Mucosa of stomach (tissue), 1 donor: Measurements from ENCODE around the gene CAMTA1.
"Not testable (repeated sequence)": the region's sequence is repeated elsewhere in the genome, so short reads cannot be mapped to it uniquely, and the experiment has no call there.

ENCODE experiments used
- H3K27me3 ChIP-seq: one replicate; pipeline ENCODE4 v1.7.0; 2013; ENCODE audit warnings: mild to moderate bottlenecking, low read length; ENCODE audit not compliant: control insufficient read depth, insufficient read depth
- H3K36me3 ChIP-seq: one replicate; pipeline ENCODE4 v1.7.0; 2013; ENCODE audit warnings: low read length; ENCODE audit not compliant: control insufficient read depth, insufficient read depth
- H3K4me1 ChIP-seq: one replicate; pipeline ENCODE4 v1.7.0; 2013; ENCODE audit warnings: mild to moderate bottlenecking, low read length; ENCODE audit not compliant: control insufficient read depth, insufficient read depth
- H3K4me3 ChIP-seq: one replicate; pipeline ENCODE4 v1.7.0; 2013; ENCODE audit warnings: low read length
- H3K9ac ChIP-seq: one replicate; pipeline ENCODE4 v1.7.0; 2013; ENCODE audit warnings: mild to moderate bottlenecking, low read length, moderate library complexity
- H3K9me3 ChIP-seq: one replicate; pipeline ENCODE4 v1.7.0; 2013; ENCODE audit warnings: mild to moderate bottlenecking, low read length, moderate library complexity; ENCODE audit not compliant: control insufficient read depth
- donor health status: Pancreatic carcinoma.

CAMTA1 gene

DNA sequence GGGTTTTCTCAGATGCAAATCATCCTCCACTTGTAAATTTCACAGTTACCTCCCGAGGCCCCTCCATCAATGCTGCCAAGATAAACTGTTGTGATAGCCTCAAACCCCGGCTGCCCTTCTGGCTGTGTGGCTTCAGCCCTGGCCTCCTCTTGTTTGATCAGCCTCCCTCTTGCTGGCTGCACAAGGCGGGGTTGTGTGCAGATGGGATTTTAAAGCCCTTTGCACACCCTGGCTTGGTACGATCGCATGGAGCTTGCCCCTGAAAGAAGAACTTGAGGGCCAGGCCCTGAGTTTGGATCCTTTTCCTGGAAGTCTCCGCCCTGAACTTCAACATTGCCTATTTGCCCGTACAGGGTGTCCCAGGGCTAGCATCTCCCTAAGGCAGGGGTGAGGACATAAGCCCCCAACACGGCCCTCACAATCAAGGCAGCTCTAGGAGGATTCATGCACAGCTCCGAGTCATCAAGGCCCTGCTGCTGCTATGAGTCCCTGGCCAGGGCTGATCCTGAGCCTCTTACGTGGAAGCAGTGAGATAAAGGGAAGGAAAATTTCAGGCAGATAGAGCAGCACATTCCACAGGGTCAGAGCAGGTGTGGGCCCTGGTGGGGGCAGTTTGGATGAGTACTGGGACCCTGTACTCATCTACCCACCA is 804.6 kb downstream of the CAMTA1 start:
- Histone ChIP-seq H3K4me3 (no peak overlapping the region), H3K9me3 (no peaks in the 10 kb centered on the region), H3K4me1 (peaks cover 6% of the 10 kb centered on the region), H3K27me3 (peaks cover 10% of the 10 kb centered on the region), H3K9ac (no peak overlapping the region), H3K36me3 (no peaks in the 10 kb centered on the region)

DNA sequence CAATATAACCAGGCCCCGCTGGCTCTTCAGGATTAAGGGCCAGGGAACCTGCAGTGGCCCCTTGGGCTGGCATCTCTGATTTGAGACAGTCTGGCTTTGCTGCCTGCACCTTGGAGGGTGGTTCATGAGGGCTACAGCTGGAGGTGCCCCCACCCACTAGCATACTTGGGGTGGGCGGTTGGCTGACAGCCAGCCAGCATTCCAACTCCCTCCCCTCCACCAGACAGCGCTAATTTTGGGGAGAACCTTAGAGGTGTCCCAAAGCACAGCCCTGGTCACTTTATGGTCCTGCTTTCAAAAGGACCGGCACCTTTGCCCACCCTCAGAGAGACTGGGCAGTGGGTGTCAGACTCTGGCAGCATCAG is 805.2 kb downstream of the CAMTA1 start:
- Histone ChIP-seq H3K9me3 (no peaks in the 10 kb centered on the region), H3K4me3 (no peak overlapping the region), H3K4me1 (peaks cover 6% of the 10 kb centered on the region), H3K36me3 (no peaks in the 10 kb centered on the region), H3K9ac (no peak overlapping the region), H3K27me3 (peaks cover 5% of the 10 kb centered on the region)

- no peaks in the 10 kb centered on the region for H3K9me3 ChIP-seq
- H3K9ac ChIP-seq: no peak overlapping the region
Measured at GRCh38 chr1:7591565-7591964, 806.3 kb downstream of the CAMTA1 start.

DNA sequence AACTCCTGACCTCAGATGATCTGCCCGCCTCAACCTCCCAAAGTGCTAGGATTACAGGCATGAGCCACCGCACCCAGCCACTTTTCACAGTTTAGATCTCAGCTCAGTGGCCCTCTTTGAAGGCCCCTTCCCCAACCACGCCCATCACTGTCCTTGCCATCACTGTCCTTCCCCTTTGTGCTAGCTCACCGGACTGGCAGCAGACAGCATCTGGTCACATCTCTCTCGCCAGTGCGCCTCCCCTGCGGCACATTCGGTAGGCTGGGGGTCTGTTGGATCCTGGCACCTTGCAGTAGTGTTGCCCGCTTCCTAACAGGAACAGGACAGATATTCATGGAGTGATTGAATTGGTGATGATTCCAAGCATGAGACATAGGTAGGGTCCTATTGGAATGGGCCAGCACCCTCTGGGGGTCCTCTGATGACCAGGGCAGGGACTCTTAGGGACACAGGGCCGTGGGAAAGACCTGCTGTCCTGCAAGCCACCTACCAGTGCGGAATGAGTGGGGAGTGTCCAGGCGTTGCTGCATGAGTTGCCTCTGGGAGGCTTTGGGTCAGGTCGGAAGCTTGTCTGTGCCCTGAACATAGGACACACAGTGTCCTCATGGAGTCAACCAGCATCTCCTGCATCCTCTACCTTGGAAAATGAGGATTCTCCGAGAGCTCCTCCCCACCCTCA is 807.0 kb downstream of the CAMTA1 start:
- no peak overlapping the region for H3K4me3 ChIP-seq
- H3K9ac ChIP-seq: no peak overlapping the region
- H3K9me3 ChIP-seq: no peaks in the 10 kb centered on the region
- H3K4me1 ChIP-seq: peaks cover 6% of the 10 kb centered on the region
- no peaks in the 10 kb centered on the region for H3K36me3 ChIP-seq
- peaks cover 8% of the 10 kb centered on the region for H3K27me3 ChIP-seq

More at GRCh38 chr1:7591565-7591964, 806.3 kb downstream of the CAMTA1 start:
- Histone ChIP-seq H3K36me3 (no peaks in the 10 kb centered on the region), H3K27me3 (peaks cover 8% of the 10 kb centered on the region), H3K4me1 (peaks cover 6% of the 10 kb centered on the region), H3K4me3 (no peak overlapping the region)

DNA sequence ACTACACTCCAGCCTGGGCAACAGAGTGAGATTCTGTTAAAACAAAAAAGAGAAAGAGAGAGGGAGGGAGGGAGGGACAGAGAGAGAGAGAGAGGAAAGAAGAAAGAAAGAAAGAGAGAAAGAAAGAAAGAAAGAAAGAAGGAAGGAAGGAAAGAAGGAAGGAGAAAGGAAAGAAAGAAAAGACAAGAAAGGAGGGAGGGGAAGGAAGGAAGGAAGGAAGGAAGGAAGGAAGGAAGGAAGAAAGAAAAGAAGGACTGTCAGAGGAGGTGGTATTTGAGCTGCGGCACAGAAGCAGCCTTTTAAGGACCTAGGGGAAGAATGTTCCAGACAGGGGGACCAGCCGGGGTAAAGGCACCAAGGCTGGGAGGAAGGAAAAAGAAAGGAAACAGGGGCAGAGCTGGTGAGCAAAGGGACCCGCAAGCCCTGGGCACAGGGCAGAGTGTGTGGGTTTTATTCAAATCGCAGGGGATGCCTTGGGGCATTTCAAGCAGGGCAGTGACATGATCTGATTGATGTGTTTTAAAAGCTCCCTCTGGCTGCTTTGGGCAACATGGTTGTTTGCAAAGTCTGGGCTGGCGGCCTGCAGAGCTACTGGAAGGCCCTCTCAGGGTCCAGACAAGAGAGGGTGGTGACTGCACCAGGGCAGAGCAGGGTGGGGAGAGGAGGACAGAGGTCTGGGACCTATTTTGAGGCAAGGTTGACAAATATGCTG is 808.9 kb downstream of the CAMTA1 start:
- Histone ChIP-seq H3K4me1 (peaks cover 6% of the 10 kb centered on the region), H3K4me3 (no peak overlapping the region), H3K9ac (no peak overlapping the region), H3K36me3 (no peaks in the 10 kb centered on the region), H3K9me3 (no peaks in the 10 kb centered on the region), H3K27me3 (peaks cover 4% of the 10 kb centered on the region)

DNA sequence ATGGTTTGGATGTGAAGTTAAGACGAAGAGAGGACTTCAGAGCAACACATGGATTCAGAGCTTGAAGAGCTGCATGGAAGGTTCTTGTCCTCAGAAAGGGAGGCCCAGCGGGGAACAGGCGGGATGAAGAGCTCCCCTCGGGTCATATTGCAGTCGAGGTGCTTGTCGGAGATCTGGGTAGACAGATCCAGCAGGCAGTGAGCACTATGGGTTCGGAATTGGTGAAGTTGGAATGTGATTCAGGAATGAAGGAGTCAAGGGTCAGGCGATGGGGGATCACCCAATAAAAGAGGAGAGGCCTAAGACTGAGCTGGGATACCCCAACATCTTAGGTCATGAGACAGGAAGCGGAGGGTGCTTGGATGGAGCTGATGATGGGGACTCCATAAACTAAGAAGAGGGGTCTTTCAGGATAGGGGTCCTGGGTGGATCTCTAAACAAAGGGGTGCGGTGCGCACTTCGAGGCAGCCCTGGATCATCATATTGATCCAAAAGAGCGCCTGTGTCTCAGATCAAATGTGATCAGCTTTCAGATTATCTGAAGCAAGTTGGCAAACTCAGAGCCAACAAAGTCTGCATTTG is 809.6 kb downstream of the CAMTA1 start:
- peaks cover 4% of the 10 kb centered on the region for H3K27me3 ChIP-seq
- no peaks in the 10 kb centered on the region for H3K9me3 ChIP-seq

DNA sequence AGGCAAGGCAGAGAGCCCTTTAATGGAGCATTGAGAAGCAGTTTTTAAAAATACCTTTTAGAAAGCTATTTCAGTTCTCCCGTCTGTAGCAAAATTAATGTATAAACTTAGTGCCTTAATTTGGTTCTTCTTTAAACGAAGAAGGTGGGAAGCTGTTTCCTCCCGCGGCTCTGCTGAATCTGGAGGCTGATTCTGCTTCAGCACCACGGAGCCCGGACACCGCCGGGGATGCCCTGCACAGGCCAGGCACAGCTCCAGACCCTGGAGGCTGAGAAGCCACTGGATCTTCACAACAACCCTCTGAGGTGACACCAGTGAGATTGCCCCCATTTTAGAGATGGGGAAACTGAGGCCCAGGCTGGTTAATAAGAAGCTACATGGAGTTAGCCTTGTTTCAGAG is 810.1 kb downstream of the CAMTA1 start:
- Histone ChIP-seq H3K4me1 (no peaks in the 10 kb centered on the region), H3K27me3 (peaks cover 4% of the 10 kb centered on the region), H3K4me3 (no peak overlapping the region), H3K9me3 (no peaks in the 10 kb centered on the region), H3K36me3 (no peaks in the 10 kb centered on the region), H3K9ac (no peak overlapping the region)

More for the DNA sequence above, 809.6 kb downstream of the CAMTA1 start:
- H3K4me3 ChIP-seq: no peak overlapping the region
- H3K9ac ChIP-seq: no peak overlapping the region
- H3K4me1 ChIP-seq: peaks cover 4% of the 10 kb centered on the region
- no peaks in the 10 kb centered on the region for H3K36me3 ChIP-seq

DNA sequence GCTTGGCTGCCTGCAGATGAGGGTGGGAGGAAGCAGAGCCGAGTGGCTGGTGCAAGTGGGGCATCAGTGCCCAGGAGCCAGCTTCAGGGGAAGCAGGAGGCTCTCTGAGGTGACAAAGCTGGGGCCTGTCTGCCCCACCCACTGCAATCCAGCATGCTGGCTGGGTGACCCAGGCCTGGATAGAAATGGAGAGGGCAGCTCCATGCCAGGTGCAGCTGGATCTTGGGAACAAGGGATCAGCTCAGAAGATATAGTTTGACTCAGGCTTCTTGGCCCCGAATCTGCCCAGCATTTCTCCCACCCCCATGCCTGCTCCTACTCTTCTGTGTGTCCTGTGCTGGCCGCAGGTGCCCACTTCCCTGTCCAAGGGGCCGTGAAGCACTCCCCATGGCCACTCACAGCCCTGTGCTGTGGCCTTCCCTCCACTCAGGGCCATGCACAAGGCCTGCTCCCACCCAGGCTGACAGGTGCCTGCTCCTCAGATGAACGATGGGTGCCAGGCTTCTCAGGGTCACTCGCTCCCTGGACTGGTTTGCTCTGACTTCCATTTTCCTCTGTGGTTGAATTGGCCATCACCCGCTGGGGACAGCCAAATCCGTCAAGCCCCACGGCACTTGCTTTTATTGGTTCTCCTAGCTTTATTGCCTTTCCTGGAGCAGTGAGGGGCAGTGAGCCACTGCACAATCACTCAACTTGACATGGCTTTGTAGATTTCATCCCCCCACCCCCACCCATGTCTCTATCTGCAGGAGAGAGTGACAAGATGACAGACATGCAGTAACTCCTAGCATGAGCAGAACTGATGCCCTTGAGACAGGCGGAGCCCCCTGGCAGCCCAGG is 811.1 kb downstream of the CAMTA1 start:
- Histone ChIP-seq H3K27me3 (peaks cover 4% of the 10 kb centered on the region), H3K9me3 (no peaks in the 10 kb centered on the region), H3K4me1 (no peaks in the 10 kb centered on the region), H3K4me3 (no peak overlapping the region), H3K9ac (no peak overlapping the region), H3K36me3 (no peaks in the 10 kb centered on the region)

DNA sequence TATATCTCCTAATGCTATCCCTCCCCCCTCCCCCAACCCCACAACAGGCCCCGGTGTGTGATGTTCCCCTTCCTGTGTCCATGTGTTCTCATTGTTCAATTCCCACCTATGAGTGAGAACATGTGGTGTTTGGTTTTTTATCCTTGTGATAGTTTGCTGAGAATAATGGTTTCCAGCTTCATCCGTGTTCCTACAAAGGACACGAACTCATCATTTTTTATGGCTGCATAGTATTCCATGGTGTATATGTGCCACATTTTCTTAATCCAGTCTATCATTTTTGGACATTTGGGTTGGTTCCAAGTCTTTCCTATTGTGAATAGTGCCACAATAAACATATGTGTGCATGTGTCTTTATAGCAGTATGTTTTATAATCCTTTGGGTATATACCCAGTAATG is 812.8 kb downstream of the CAMTA1 start:
- not testable (repeated sequence) for H3K36me3 ChIP-seq, H3K4me3 ChIP-seq, H3K9ac ChIP-seq, H3K27me3 ChIP-seq, H3K9me3 ChIP-seq, H3K4me1 ChIP-seq

DNA sequence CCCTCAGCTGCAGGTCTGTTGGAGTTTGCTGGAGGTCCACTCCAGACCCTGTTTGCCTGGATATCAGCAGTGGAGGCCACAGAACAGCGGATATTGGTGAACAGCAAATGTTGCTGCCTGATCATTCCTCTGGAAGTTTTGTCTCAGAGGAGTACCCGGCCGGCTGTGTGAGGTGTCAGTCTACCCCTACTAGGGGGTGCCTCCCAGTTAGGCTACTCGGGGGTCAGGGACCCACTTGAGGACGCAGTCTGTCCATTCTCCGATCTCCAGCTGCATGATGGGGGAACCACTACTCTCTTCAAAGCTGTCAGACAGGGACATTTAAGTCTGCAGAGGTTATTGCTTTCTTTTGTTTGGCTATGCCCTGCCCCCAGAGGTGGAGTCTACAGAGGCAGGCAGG is 819.7 kb downstream of the CAMTA1 start:
- not testable (repeated sequence) for H3K36me3 ChIP-seq, H3K9ac ChIP-seq, H3K9me3 ChIP-seq, H3K4me1 ChIP-seq, H3K4me3 ChIP-seq, H3K27me3 ChIP-seq

DNA sequence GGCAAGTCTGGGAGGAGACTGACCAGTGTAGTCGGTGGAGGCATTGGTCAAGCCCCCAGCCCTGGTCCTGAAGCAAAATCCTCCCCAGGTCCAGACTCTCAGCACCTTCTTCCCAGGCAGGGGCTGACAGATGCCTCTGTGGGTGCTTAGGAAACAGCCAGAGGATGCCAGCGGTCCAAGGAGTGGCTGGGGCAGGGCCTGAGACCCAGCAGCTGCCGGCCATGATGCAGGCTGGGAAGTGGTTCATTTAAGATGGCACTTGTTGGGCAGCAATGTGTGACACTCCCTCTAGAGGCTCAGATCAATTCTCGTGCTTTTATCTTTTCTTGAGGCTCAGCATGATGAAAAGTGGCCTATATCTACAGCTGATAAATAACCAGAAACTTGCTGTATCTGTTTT is 820.8 kb downstream of the CAMTA1 start:
- no peak overlapping the region for H3K9ac ChIP-seq
- no peaks in the 10 kb centered on the region for H3K27me3 ChIP-seq
- no peaks in the 10 kb centered on the region for H3K4me1 ChIP-seq
- H3K36me3 ChIP-seq: no peaks in the 10 kb centered on the region
- H3K9me3 ChIP-seq: no peaks in the 10 kb centered on the region
- H3K4me3 ChIP-seq: no peak overlapping the region
